ENCODE data around the gene LEKR1.

LEKR1 gene

GRCh38 chr3:157086775-157087174 is 260.6 kb downstream of the LEKR1 start:
- no peak for DNase-seq

DNA sequence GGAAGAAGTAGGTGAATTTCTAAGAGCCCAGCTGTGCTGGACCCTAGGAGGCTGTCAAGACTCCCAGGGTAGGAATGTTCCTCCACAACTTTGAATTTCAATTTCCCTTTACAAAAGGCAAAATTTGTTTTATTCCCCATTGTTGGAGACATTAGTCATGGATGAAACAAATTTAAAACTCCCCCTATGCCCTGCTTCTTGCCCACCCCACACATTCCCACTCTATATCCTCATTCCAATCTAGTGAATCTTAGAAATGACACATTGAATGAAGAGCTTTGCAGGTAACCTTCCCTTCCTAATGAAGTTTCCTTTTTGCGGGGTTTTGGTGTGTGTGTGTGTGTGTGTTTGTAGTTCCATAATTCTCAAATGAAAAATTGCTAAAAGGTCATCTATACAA is 261.2 kb downstream of the LEKR1 start:
- DNase-seq = no peak

DNA sequence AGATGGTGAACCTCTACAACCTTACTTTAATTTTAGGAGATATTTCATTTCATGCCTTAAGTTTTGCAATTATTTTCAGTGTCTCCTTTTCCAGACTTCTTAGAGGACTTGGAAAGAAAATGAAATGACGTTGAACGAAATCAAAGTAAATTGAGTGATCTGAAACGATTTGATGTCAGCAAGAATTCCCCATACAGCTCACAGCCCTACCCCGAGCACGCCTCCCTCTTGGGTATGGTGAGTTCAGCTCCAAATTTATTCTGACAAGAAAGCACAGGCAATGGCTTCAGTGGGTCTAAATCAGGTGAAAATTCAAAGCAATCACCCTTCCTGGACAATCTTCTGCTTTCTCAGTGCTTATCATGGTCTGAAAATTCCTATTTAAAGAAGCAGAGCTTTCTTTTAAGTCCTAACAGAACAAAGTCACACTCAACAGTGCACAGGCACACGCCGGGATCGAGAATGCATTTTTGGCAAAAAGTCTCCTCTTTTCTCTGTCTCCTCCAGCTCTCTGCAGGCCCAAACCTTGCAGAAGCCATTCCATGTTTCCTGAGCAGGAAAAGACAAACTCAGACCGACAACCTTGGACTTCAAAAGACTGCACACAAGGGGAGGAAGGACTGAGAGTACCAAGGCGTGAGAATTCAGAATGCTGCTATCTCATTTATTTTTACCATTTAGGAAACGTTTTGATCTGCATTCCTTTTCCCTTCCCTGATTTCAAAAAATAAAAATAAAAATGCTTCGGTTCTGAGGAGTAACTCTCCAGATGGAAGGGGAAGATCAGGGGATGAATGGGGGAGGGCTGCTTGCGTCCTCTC is 261.8 kb downstream of the LEKR1 start:
- no peak for DNase-seq

- DNase-seq = no peak
Observed at GRCh38 chr3:157088601-157089454, 262.7 kb downstream of the LEKR1 start.

DNA sequence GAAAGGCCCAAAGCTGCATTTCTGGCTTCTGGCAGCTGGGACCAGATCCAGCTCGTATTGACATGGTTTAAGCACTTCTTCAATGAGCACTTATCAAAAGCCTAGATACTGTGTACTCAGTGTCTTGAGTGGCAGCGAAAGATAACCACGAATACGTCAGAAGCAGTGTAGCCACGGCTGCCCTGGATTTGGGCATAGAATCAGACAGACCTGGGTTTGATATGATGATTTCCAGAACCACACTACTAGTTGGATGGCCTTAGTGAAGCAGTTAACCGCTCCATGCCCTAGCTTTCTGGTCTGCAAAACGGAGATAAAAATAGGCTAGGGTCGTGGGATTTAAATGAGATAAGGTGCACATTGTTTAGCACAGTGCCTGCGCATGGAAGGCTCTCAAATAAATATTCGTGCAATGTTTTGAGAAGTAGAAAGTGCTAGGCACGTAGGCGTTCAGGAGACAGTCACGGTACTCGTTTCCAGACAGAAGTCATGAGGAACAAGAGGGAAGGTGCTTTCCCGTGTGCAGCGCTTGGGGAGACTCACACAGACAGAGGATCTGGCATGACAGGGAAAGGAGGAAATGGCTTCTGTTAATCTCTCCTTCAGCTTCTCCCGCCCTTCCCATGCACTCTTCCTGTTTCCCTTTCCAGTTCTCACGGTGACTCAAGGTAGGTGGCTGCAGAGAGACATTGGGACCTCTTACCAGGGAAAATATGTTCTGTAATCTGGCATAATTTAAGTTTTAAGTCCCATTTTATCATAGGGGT is 263.5 kb downstream of the LEKR1 start:
- DNase-seq = no peak

DNA sequence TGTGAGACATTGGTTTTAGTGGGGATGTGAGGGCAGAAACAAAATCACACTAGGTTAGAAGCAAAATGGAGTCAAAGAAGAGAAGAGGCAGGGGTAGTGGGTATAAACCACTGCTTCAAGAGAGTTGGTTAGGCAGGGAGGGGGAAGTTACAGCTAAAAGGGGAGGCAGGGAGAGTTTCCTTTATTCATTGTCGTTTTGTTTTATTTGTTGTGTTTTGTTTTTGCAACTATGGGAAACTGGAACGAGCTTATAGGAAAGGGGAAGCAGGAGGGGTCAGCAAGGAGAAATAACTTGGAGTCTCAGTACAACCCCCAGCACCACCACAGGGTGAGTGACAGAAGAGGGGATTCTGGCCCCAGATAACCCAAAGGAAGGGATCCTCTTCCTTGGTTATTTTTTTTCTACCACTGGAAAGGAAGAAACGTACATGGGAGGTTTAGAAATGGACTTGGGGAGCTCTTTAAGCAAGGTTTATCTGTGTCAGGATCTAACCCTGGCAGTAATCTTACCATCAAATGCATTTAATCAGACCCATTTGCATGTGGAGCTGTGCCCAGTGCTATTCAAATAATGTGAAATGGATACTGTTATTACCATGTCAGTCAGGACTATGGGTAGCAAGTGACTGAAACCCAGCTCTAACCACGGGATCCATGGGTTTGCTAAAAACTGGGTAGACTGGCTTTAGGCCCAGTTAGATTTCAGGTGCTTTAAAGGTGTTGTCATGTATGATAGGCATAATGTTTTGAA is 265.1 kb downstream of the LEKR1 start:
- no peak for DNase-seq

DNA sequence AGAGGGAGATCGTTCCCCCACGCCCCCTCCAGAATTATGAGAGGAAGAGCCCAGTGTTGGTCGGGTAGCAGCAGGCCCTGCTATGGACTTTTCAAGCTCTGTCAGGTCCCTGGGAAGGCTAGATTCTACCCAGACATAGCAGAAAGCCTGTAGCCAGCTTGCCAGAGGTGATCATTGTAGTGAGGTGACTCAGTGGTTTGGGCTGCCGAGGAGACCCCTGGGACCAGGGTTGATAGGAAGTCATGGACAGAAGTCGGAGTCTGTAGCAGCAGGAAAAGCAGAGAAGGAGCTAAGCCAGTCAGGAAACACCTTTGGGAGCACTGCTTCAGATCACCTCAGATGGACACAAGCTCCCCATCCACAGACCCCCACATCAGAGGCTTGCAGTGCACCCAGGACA is 266.1 kb downstream of the LEKR1 start:
- no peak for DNase-seq

GRCh38 chr3:157093096-157093495 is 266.9 kb downstream of the LEKR1 start:
- DNase-seq = no peak

DNA sequence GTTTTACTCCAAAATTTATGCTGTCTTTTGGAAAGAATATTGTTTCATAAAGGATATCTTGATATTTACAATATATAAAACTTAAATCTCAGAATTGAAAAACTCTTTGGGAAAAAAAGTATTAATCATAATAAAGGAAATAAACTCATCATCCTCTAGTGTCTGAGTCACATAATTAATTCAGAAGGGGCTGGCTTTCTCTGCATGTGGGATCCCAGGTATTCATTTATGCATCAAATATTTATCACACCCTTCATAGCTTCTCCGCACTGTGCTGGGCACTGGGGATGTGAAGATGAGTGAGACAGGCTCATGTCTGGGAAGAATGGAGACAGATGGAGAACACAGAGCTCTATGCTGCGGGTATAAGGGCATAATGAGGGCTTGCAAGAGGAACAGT is 268.1 kb downstream of the LEKR1 start:
- DNase-seq = no peak

DNA sequence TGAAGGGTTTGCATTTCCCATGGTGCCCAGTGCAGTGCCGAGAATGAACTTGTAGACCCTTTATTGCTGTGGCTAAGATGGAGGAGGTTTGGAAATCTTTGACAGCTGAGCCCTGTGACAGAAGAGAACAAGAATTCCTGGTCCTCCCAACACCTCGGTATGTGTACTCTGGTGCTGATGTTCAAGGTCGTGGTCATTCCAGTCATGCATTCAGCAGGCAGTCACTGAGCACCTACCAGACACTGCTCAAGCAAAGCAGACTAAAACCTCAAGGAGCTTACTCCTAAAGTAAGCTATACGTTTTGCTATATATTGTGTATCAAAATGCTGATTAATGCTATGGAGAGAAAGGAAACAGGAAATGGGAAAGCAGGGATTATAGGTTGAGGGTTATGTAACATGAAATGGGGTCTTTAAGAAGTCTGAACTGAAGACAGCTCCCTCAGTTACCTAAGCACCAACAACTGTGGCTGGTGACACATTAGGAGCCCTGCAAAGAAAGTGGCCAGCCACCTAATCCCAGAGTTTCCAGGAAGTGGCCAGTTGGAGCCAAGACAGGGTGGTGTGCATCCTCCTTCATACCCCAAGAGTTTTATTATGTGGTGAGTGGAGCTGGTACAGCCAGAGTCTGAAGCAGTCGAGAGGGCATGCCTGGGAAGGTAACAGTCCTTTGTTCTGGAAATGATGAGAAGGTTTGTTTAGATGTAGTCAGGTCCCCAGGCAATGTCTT is 268.8 kb downstream of the LEKR1 start:
- no peak for DNase-seq
